Adrenal gland (tissue), 12 donors: Measurements from ENCODE around the gene DMXL1. TPM values are rescaled to one million over a fixed set of nuclear protein-coding genes. Genes with fewer than 3 reads are reported as not detected.

Source experiments
- DNase-seq, 7 donors: peaks; one replicate each; pipeline ENCODE4 v3.0.0-alpha.2; 2019 to 2020
- H3K27ac ChIP-seq, 5 donors: fragments of 200-600 bp; sonication (generic) in 4 of 5; 1 replicate in 3 of 5; 2 replicates in 2 of 5; pipeline versions ENCODE4 v1.5.1 to v1.8.0; 2016 to 2020; ENCODE audit warnings: mild to moderate bottlenecking in 1 of 5
- H3K27me3 ChIP-seq: fragments of 200-600 bp; 2 replicates; pipeline ENCODE4 v1.8.0; 2021
- H3K36me3 ChIP-seq, 2 donors: fragments of 200-600 bp; replicated peaks in 1 of 2; 1 replicate in 1 of 2; 2 replicates in 1 of 2; pipeline versions ENCODE4 v1.5.1 to v1.8.0; 2018 to 2022
- H3K4me1 ChIP-seq, 2 donors: fragments of 200-600 bp; replicated peaks in 1 of 2; 1 replicate in 1 of 2; 2 replicates in 1 of 2; pipeline versions ENCODE4 v1.5.1 to v1.8.0; 2018 to 2021
- H3K4me3 ChIP-seq, 4 donors: fragments of 200-600 bp; sonication (generic) in 3 of 4; one replicate each; pipeline ENCODE4 v1.5.1; 2016 to 2018
- H3K9me3 ChIP-seq, 3 donors: fragments of 200-600 bp; sonication (generic) in 1 of 3; replicated peaks in 1 of 3; 1 replicate in 2 of 3; 2 replicates in 1 of 3; pipeline versions ENCODE4 v1.5.1 to v1.8.0; 2016 to 2021
- CTCF ChIP-seq, 6 experiments: fragments of 450-650 bp in 4 of 6; fragments of 200-600 bp in 2 of 6; sonication (generic) in 1 of 6; IDR thresholded peaks; 1 replicate in 5 of 6; 2 replicates in 1 of 6; pipeline versions ENCODE4 v1.5.1 to v1.8.0; 2016 to 2021; ENCODE audit warnings: antibody characterized with exemption in 6 of 6, mild to moderate bottlenecking in 2 of 6, moderate library complexity in 1 of 6
- POLR2A ChIP-seq, 2 donors: fragments of 450-650 bp; IDR thresholded peaks; one replicate each; pipeline ENCODE4 v1.6.1; 2017; ENCODE audit warnings: antibody characterized with exemption in 2 of 2, mild to moderate bottlenecking in 2 of 2, moderate library complexity in 1 of 2
- WGBS, 4 donors: extraction: QIAGEN DNeasy Blood & Tissue Kit in 2 of 4; methylation state at CpG; one replicate each; pipeline versions ENCODE4 v1.1.5 to v1.1.7; 2013 to 2017; 5-methylcytosine and 5-hydroxymethylcytosine counted together
- intact Hi-C, 2 donors: fragments of 100-400 bp; cut with DNase I; formaldehyde crosslinking; loops; one replicate each; pipeline versions ENCODE4 v1.14.1 to v1.15.0; 2022 to 2023
- microRNA-seq, 3 donors: library from miRNA; unstranded; fragments of <30 nt; microRNA quantifications; one replicate each; pipeline ENCODE4, GENCODE V29; 2017 to 2020
- polyA plus RNA-seq, 3 donors: library from polyadenylated mRNA; stranded (reverse); fragments of 200-250 nt in 2 of 3; fragments of 350-450 nt in 1 of 3; fragmentation: Illumina TruSeq in 1 of 3; extraction: RNeasy Lipid Tissue Mini Kit (QIAGEN cat#74804) in 1 of 3; gene quantifications; one replicate each; pipeline ENCODE4 v1.2.3, GENCODE V29; 2013 to 2014
- small RNA-seq, 2 donors: library from RNA; depleted of rRNA; stranded (forward); fragments of <200 nt; gene quantifications; one replicate each; pipeline ENCODE3, GENCODE V24; 2016
- total RNA-seq, 9 donors: library from RNA; depleted of rRNA in 4 of 9; stranded (reverse); fragments of >200 nt in 4 of 9; fragments of 120-200 nt in 1 of 9; fragmentation: NEBNext Ultra II Directional in 1 of 9; extraction: Animal tissue kit (Norgen Biotek cat#: 25700) in 1 of 9; gene quantifications; one replicate each; pipeline versions ENCODE4 v1.1.0 to v1.2.4, GENCODE V29; 2013 to 2023
- donor health status: healthy with polysubstance abuse.
- donor health status: Bipolar disorder and iron deficiency.
- donor health status: DM: yes; HTN: yes; CAD: no.
- donor health status: DM: no; HTN: no; CAD: no.
- donor health status: DM: no; HTN: no; CAD: no.
- donor health status: DM: yes; HTN: yes; CAD: no.

Gene DMXL1
- total and polyA plus RNA-seq, 12 donors, result 15.1 to 91.1 (median 41.2) TPM

- WGBS, 4 donors, result 87 to 91% (median 88%) methylated on average over 5 of the region's 5 CpGs
- DNase-seq, result no peak
- no peak overlapping the region for H3K4me3 ChIP-seq
- H3K9me3 ChIP-seq, result no peaks in the 10 kb centered on the region
- no peaks in the 10 kb centered on the region for H3K27me3 ChIP-seq
- intact Hi-C loops, result no loop called here
- no peak overlapping the region for H3K27ac ChIP-seq
- TF ChIP-seq POLR2A (IDR thresholded peaks at IDR 0.05), result no peak
- no peak for TF ChIP-seq CTCF (IDR thresholded peaks at IDR 0.05)
- peaks cover 0 to 7% of the 10 kb centered on the region in 2 donors for H3K4me1 ChIP-seq
- H3K36me3 ChIP-seq, result no peaks in the 10 kb centered on the region
Measured at GRCh38 chr5:119291056-119291455, 220.2 kb downstream of the DMXL1 start.

- no peaks in the 10 kb centered on the region for H3K27me3 ChIP-seq
- no peak for TF ChIP-seq POLR2A (IDR thresholded peaks at IDR 0.05)
- intact Hi-C loops, result no loop called here
- WGBS, 4 donors, result 58 to 98% (median 70%) methylated on average over 2 to 3 of the region's 3 CpGs
- H3K36me3 ChIP-seq, result no peaks in the 10 kb centered on the region
- no peak for DNase-seq
- H3K9me3 ChIP-seq, result no peaks in the 10 kb centered on the region
- H3K4me3 ChIP-seq, result no peak overlapping the region
- no peak overlapping the region for H3K27ac ChIP-seq
- peaks cover 0 to 7% of the 10 kb centered on the region in 2 donors for H3K4me1 ChIP-seq
Measured at GRCh38 chr5:119291877-119292276, 221.0 kb downstream of the DMXL1 start.

- H3K27me3 ChIP-seq, result no peaks in the 10 kb centered on the region
- peaks cover 0 to 7% of the 10 kb centered on the region in 2 donors for H3K4me1 ChIP-seq
- intact Hi-C loops, result no loop called here
- 76 to 86% (median 83%) methylated on average over 3 of the region's 3 CpGs for WGBS, 4 donors
- H3K4me3 ChIP-seq, result no peak overlapping the region
- no peak overlapping the region for H3K27ac ChIP-seq
- no peak for DNase-seq
- no peaks in the 10 kb centered on the region for H3K9me3 ChIP-seq
- H3K36me3 ChIP-seq, result no peaks in the 10 kb centered on the region
- no peak for TF ChIP-seq POLR2A (IDR thresholded peaks at IDR 0.05)
- no peak for TF ChIP-seq CTCF (IDR thresholded peaks at IDR 0.05)
Measured at GRCh38 chr5:119292701-119293515, 222.0 kb downstream of the DMXL1 start.

GRCh38 chr5:119293516-119293829 is 222.6 kb downstream of the DMXL1 start:
- intact Hi-C loops, result no loop called here
- no peak overlapping the region for H3K27ac ChIP-seq
- 85 to 91% (median 89%) methylated on average over 2 of the region's 2 CpGs for WGBS, 4 donors

More at GRCh38 chr5:119293516-119293829, 222.6 kb downstream of the DMXL1 start:
- DNase-seq, result no peak
- H3K27me3 ChIP-seq, result no peaks in the 10 kb centered on the region
- H3K36me3 ChIP-seq, result no peaks in the 10 kb centered on the region
- H3K4me3 ChIP-seq, result no peak overlapping the region
- peaks cover 0 to 7% of the 10 kb centered on the region in 2 donors for H3K4me1 ChIP-seq
- no peaks in the 10 kb centered on the region for H3K9me3 ChIP-seq
- TF ChIP-seq POLR2A (IDR thresholded peaks at IDR 0.05) (no peak), CTCF (IDR thresholded peaks at IDR 0.05) (no peak)

Small RNA genes within 50 kb of the gene (microRNA-seq; reads per million reads assigned to microRNA genes)
- gene MIR5706, result 0 reads per million in 3 donors

Small RNA genes within 50 kb of the gene (small RNA-seq; reads per million reads assigned to genes)
- 0 reads per million in 2 donors for gene LAMTOR3P2
- gene MIR5706, result 0 to 0.25 reads per million in 2 donors
- 0 reads per million in 2 donors for gene RNU6-701P

Other genes starting within 250 kb of the DMXL1 start
- gene DTWD2, start 82.5 kb upstream of the DMXL1 start, total RNA-seq, result 10 to 100 TPM in 3 of 9 donors, 1 to 10 TPM in 6; 6.6 to 23.6 (median 8.9) TPM
- 1 to 10 TPM; 1.1 to 5.7 (median 2.4) TPM for gene DTWD2, start 82.5 kb upstream of the DMXL1 start, polyA plus RNA-seq